Dedifferentiated amniotic fluid mesenchymal stem cell (primary cell): ENCODE data around the gene TIMM10.

Experiments used
- DNase-seq: peaks from one replicate; pipeline ENCODE4 v3.0.0-alpha.2; 2016; ENCODE audit errors: extremely low spot score

TIMM10 gene

DNA sequence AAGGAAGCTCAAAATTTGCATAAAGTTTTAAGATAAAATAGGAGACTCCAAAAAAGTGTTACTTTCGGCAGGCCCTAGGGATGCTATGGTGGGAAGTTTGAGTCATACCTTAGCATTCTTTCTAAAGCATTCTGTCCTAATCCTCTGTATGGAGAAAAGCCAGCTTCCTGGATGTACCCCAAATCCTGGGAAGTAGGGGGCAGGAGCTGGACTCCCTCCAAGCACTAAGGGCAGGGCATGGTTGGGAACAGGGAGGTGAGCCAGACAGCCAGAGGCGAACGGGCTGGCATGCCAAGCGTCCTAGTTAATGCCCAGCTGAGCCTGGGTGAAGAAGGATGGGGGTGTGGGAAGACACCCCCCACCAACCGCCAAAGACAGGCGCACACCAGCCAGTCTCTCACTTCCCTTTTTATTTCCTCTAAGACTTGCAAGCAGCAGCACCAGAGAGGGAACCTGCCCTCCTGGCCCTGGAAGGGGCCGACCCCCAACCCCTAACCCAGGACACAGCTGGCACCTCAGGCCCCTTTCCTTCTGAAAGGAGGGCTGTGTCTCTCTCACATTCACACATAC is 46.3 kb downstream of the TIMM10 start:
- no peak for DNase-seq

GRCh38 chr11:57483562-57483918 is 47.0 kb downstream of the TIMM10 start:
- no peak for DNase-seq

GRCh38 chr11:57482782-57483561 is 47.6 kb downstream of the TIMM10 start:
- DNase-seq, result no peak

GRCh38 chr11:57481915-57482781 is 48.4 kb downstream of the TIMM10 start:
- DNase-seq, result no peak

- no peak for DNase-seq
Observed at GRCh38 chr11:57481315-57481714, 49.2 kb downstream of the TIMM10 start.

DNA sequence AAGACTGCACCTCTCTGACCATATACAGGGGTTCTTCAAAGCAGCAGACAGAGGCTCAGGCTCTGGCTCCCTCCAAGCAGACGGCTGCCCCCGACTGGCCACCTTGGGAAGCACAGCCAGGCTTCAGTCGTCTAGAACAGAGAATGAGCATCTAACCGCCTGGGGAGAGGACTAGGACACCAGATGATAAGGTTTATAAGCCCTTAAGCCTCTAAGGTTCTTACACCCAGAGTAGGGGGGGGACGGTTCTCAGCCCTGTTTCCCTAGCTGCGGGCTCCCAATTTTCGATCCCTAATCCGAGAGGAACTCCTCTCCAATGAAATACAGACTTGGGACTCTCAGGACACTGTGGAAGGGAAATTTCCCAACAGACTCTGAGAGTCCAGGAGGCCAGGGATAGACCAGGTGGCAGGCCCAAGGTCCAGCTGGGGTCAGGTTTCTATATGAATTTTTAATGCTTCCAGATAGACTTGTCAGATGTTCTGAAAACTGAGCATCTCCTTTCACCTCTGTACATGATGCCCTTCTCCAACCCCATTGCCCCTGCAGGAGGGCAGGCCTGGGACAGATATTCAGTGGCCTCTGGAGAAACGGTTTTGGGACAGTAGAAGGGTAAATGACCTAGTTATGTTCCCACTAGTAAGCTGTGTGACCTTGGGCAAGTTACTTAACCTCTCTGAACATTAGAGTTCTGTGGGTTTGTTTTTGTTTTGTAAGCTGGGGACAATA is 50.0 kb downstream of the TIMM10 start:
- DNase-seq, result no peak

- DNase-seq, result no peak
Observed at GRCh38 chr11:57479911-57480310, 50.6 kb downstream of the TIMM10 start.

DNA sequence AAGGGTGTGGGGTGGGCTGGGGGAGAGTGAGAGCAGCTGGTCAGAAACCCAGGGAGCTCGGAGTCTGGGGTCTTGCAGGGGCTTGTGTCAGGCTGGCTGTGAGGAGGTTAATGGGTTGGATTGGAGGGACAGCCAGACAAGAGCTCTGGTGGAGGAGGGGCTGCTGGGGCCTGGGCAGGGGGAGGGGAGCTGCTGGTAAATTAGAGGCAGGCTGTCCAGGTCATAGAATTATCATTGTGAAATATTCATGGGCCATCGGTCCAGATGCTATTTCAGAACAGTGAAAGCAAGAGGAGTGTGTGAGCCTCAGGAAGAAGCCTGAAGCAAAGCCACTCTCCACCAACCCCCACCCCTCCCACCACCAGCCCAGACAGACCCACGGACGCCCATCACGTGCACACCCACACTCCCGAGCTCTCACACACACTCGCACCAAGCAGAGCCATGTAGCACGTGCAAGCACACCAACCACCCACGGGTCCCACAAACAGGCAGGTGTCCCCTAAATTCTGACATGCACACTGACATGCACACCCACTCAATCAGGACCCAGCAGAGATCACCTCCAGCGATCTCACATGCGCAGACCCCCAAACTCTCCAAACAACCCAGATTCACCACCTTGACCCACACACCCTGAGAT is 51.4 kb downstream of the TIMM10 start:
- DNase-seq, result no peak
